WTC11 (cell line): ENCODE data around the gene AK9. TPM values are rescaled to one million over a fixed set of nuclear protein-coding genes. Genes with fewer than 3 reads are reported as not detected.

Experiments used
- ATAC-seq: fragments of 200-7000 bp; cut with Tn5 transposase; 2 replicates; pipeline ENCODE4 v1.10.0; 2021; ENCODE audit warnings: mild to moderate bottlenecking, moderate library complexity
- CTCF ChIA-PET: fragments of 300-600 bp; sonication (Branson Sonifier 250); formaldehyde crosslinking; loops from one replicate; lab custom pipeline; 2021; ENCODE audit warnings: antibody characterized with exemption; lab: Charles Lee
- POLR2A ChIA-PET: fragments of 350-600 bp; sonication (Branson Sonifier 250); formaldehyde crosslinking; loops from one replicate; lab custom pipeline; 2021; ENCODE audit warnings: antibody characterized with exemption; lab: Charles Lee
- DNase-seq: peaks from one replicate; pipeline ENCODE4 v3.0.0; 2021; ENCODE audit warnings: low spot score
- H3K27ac Mint-ChIP-seq: 2 replicates; pipeline ENCODE4 v1.8.0; 2021; ENCODE audit warnings: mixed read lengths
- H3K27me3 Mint-ChIP-seq: 2 replicates; pipeline ENCODE4 v1.8.0; 2021; ENCODE audit warnings: low read depth, mild to moderate bottlenecking, moderate library complexity, mixed read lengths
- H3K36me3 Mint-ChIP-seq: 2 replicates; pipeline ENCODE4 v1.8.0; 2021; ENCODE audit warnings: mixed read lengths
- H3K4me1 Mint-ChIP-seq: 2 replicates; pipeline ENCODE4 v1.8.0; 2022; ENCODE audit warnings: mixed read lengths
- H3K4me3 Mint-ChIP-seq: 2 replicates; pipeline ENCODE4 v1.8.0; 2021; ENCODE audit warnings: mild to moderate bottlenecking, moderate library complexity, mixed read lengths
- H3K9me3 Mint-ChIP-seq: 2 replicates; pipeline ENCODE4 v1.8.0; 2021; ENCODE audit warnings: mixed read lengths
- AR ChIP-seq: fragments of 250-450 bp; sonication (Bioruptor Pico); IDR thresholded peaks from 2 replicates; pipeline ENCODE4 v1.9.0; 2021; ENCODE audit warnings: mild to moderate bottlenecking
- ATF6 ChIP-seq: sonication (generic); formaldehyde crosslinking; IDR thresholded peaks from 2 replicates; pipeline ENCODE4 v1.8.1; 2023; ENCODE audit warnings: mild to moderate bottlenecking, missing genetic modification reagents
- ELF4 ChIP-seq: sonication (generic); formaldehyde crosslinking; IDR thresholded peaks from 2 replicates; pipeline ENCODE4 v1.8.1; 2022; ENCODE audit warnings: low read depth, mild to moderate bottlenecking, moderate library complexity, missing genetic modification reagents
- EMX1 ChIP-seq: fragments of 250-450 bp; sonication (Bioruptor Pico); IDR thresholded peaks from 2 replicates; pipeline ENCODE4 v1.8.0; 2021; ENCODE audit warnings: mild to moderate bottlenecking
- ETV6 ChIP-seq: sonication (generic); formaldehyde crosslinking; IDR thresholded peaks from 2 replicates; pipeline ENCODE4 v1.8.1; 2022; ENCODE audit warnings: mild to moderate bottlenecking, missing genetic modification reagents
- FOXJ3 ChIP-seq: sonication (generic); formaldehyde crosslinking; IDR thresholded peaks from 2 replicates; pipeline ENCODE4 v1.9.0; 2021; ENCODE audit warnings: missing genetic modification reagents, mild to moderate bottlenecking, borderline replicate concordance
- FOXP1 ChIP-seq: sonication (generic); formaldehyde crosslinking; IDR thresholded peaks from 2 replicates; pipeline ENCODE4 v1.8.0; 2022; ENCODE audit warnings: missing genetic modification reagents, mild to moderate bottlenecking, moderate library complexity, borderline replicate concordance
- JAZF1 ChIP-seq: fragments of 250-450 bp; sonication (Bioruptor Pico); IDR thresholded peaks from 2 replicates; pipeline ENCODE4 v1.9.0; 2021; ENCODE audit warnings: moderate library complexity, mild to moderate bottlenecking, inconsistent platforms
- MAX ChIP-seq: sonication (generic); formaldehyde crosslinking; IDR thresholded peaks from 2 replicates; pipeline ENCODE4 v1.8.0; 2022; ENCODE audit warnings: mild to moderate bottlenecking, missing genetic modification reagents
- MXD4 ChIP-seq: fragments of 250-450 bp; sonication (Bioruptor Pico); IDR thresholded peaks from 2 replicates; pipeline ENCODE4 v1.8.0; 2021; ENCODE audit warnings: mild to moderate bottlenecking, moderate library complexity, borderline replicate concordance
- NFATC4 ChIP-seq: fragments of 250-450 bp; sonication (Bioruptor Pico); IDR thresholded peaks from 2 replicates; pipeline ENCODE4 v1.9.0; 2021; ENCODE audit warnings: mild to moderate bottlenecking
- NR1H2 ChIP-seq: sonication (generic); formaldehyde crosslinking; IDR thresholded peaks from 2 replicates; pipeline ENCODE4 v1.9.0; 2021; ENCODE audit warnings: mild to moderate bottlenecking, moderate library complexity, missing genetic modification reagents
- PRRX2 ChIP-seq: fragments of 250-450 bp; sonication (Bioruptor Pico); IDR thresholded peaks from 2 replicates; pipeline ENCODE4 v1.8.0; 2021; ENCODE audit warnings: mild to moderate bottlenecking
- SMAD4 ChIP-seq: sonication (generic); formaldehyde crosslinking; IDR thresholded peaks from 2 replicates; pipeline ENCODE4 v1.8.0; 2022; ENCODE audit warnings: mild to moderate bottlenecking, missing genetic modification reagents
- SOX15 ChIP-seq: fragments of 250-450 bp; sonication (Bioruptor Pico); IDR thresholded peaks from 2 replicates; pipeline ENCODE4 v1.9.0; 2021; ENCODE audit warnings: mild to moderate bottlenecking
- TEAD1 ChIP-seq: sonication (generic); formaldehyde crosslinking; IDR thresholded peaks from 2 replicates; pipeline ENCODE4 v1.8.0; 2022; ENCODE audit warnings: mild to moderate bottlenecking, missing genetic modification reagents
- USF2 ChIP-seq: sonication (generic); formaldehyde crosslinking; IDR thresholded peaks from 2 replicates; pipeline ENCODE4 v1.8.1; 2023; ENCODE audit warnings: mild to moderate bottlenecking, missing genetic modification reagents, moderate library complexity
- ZBTB21 ChIP-seq: sonication (generic); formaldehyde crosslinking; IDR thresholded peaks from 2 replicates; pipeline ENCODE4 v1.8.1; 2023; ENCODE audit warnings: mild to moderate bottlenecking, missing genetic modification reagents, borderline replicate concordance
- ZNF121 ChIP-seq: sonication (generic); formaldehyde crosslinking; IDR thresholded peaks from 2 replicates; pipeline ENCODE4 v1.8.0; 2023; ENCODE audit warnings: missing genetic modification reagents
- ZNF138 ChIP-seq: sonication (generic); formaldehyde crosslinking; conservative IDR thresholded peaks from 2 replicates; pipeline ENCODE4 v1.8.1; 2022; ENCODE audit warnings: mild to moderate bottlenecking, moderate library complexity, missing genetic modification reagents
- ZNF219 ChIP-seq: sonication (generic); formaldehyde crosslinking; IDR thresholded peaks from 2 replicates; pipeline ENCODE4 v1.8.0; 2023; ENCODE audit warnings: missing genetic modification reagents, mild to moderate bottlenecking, borderline replicate concordance
- ZNF396 ChIP-seq: fragments of 250-450 bp; sonication (Bioruptor Pico); IDR thresholded peaks from 2 replicates; pipeline ENCODE4 v1.8.0; 2021; ENCODE audit warnings: mild to moderate bottlenecking, moderate library complexity, borderline replicate concordance
- ZNF512 ChIP-seq: sonication (generic); formaldehyde crosslinking; IDR thresholded peaks from 2 replicates; pipeline ENCODE4 v1.8.1; 2022; ENCODE audit warnings: missing genetic modification reagents, borderline replicate concordance
- ZNF671 ChIP-seq: fragments of 250-450 bp; sonication (Bioruptor Pico); IDR thresholded peaks from 2 replicates; pipeline ENCODE4 v1.8.0; 2021; ENCODE audit warnings: mild to moderate bottlenecking
- ZSCAN18 ChIP-seq: fragments of 250-450 bp; sonication (Bioruptor Pico); IDR thresholded peaks from 2 replicates; pipeline ENCODE4 v2.1.2; 2022; ENCODE audit warnings: mild to moderate bottlenecking, moderate library complexity
- total RNA-seq: library from RNA; stranded (reverse); gene quantifications from 3 replicates; pipeline ENCODE4 v1.2.3, GENCODE V29; 2021

AK9 gene
- total RNA-seq, 1 experiment from 2014 or later: 3.7 TPM

GRCh38 chr6:109653264-109653663 lies 37.7 kb downstream of the AK9 start (continued):
- TF ChIP-seq PRRX2 (CRISPR knock-in tag): no peak
- no peak for TF ChIP-seq ATF6 (CRISPR knock-in tag)

- no peak for ATAC-seq
- CTCF ChIA-PET: no interaction called here
- H3K36me3 Mint-ChIP-seq: peaks cover 16% of the 10 kb centered on the region
- TF ChIP-seq ZNF138: no peak
- no peak for TF ChIP-seq ZNF671 (CRISPR knock-in tag)
- TF ChIP-seq NR1H2: no peak
- no peak for TF ChIP-seq ZNF219 (CRISPR knock-in tag)
- no peak for TF ChIP-seq ATF6 (CRISPR knock-in tag)
- no peak for TF ChIP-seq ZBTB21 (CRISPR knock-in tag)
- no peak for TF ChIP-seq ZSCAN18 (CRISPR knock-in tag)
- no peak for TF ChIP-seq ELF4
- TF ChIP-seq MXD4 (CRISPR knock-in tag): no peak
- no peak for TF ChIP-seq ZNF512 (CRISPR knock-in tag)
- no peak for TF ChIP-seq SOX15 (CRISPR knock-in tag)
- TF ChIP-seq NFATC4 (CRISPR knock-in tag): no peak
- no peak for TF ChIP-seq FOXJ3 (CRISPR knock-in tag)
- no peak for TF ChIP-seq ETV6 (CRISPR knock-in tag)
- TF ChIP-seq FOXP1 (CRISPR knock-in tag): no peak
- TF ChIP-seq JAZF1: no peak
- no peaks in the 10 kb centered on the region for H3K4me1 Mint-ChIP-seq
- H3K27me3 Mint-ChIP-seq: no peaks in the 10 kb centered on the region
- no peak overlapping the region for H3K4me3 Mint-ChIP-seq
- POLR2A ChIA-PET: no interaction called here
- H3K9me3 Mint-ChIP-seq: peaks cover 40% of the 10 kb centered on the region
- DNase-seq: no peak
- H3K27ac Mint-ChIP-seq: no peak overlapping the region
Measured at GRCh38 chr6:109644131-109644530, 46.9 kb downstream of the AK9 start.

GRCh38 chr6:109632405-109632804 lies 58.6 kb downstream of the AK9 start:
- ChIA-PET POLR2A (no interaction called here), CTCF (no interaction called here)
- no peaks in the 10 kb centered on the region; the same call in 1 of the 2 replicates for H3K9me3 Mint-ChIP-seq
- H3K4me3 Mint-ChIP-seq: no peak overlapping the region
- H3K27me3 Mint-ChIP-seq: no peaks in the 10 kb centered on the region
- H3K36me3 Mint-ChIP-seq: no peaks in the 10 kb centered on the region
- ATAC-seq: no peak
- no peak for DNase-seq
- H3K27ac Mint-ChIP-seq: no peak overlapping the region
- H3K4me1 Mint-ChIP-seq: no peaks in the 10 kb centered on the region
- TF ChIP-seq ZNF396 (CRISPR knock-in tag): no peak
- no peak for TF ChIP-seq USF2 (CRISPR knock-in tag)
- TF ChIP-seq TEAD1: no peak
- TF ChIP-seq MAX: no peak
- no peak for TF ChIP-seq EMX1 (CRISPR knock-in tag)
- no peak for TF ChIP-seq ZNF121 (CRISPR knock-in tag)
- no peak for TF ChIP-seq SMAD4 (CRISPR knock-in tag)
- no peak for TF ChIP-seq ZNF138
- no peak for TF ChIP-seq AR (CRISPR knock-in tag)
